GM12874 (cell line): ENCODE results near the gene SH3D19.

Experiments
- TF ChIP-seq, protein P1 (sequence below): IDR thresholded peaks from 2 replicates; pipeline ENCODE4 v1.5.1; 2011; ENCODE audit warnings: low read depth, mild to moderate bottlenecking, control low read depth, low read length, moderate library complexity; ENCODE audit not compliant: insufficient read depth

SH3D19 gene

DNA sequence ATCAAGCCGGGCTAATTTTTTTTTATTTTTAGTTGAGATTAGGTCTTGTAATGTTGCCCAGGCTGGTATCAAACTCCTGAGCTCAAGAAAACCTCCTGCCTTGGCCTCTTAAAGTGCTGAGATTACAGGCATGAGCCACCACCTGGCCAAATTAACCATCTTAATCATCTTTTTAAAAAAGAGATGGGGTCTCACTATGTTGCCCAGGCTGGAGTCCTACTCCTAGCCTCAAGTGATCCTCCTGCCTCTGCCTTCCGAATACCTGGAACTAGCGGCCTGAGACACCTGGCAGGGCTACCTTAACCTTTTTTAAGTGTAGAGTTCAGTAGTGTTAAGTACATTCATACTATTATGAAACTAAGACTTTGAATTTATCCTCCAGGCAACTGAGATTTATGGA, 227.6 kb downstream of the SH3D19 start:
- TF ChIP-seq, protein P1, sequence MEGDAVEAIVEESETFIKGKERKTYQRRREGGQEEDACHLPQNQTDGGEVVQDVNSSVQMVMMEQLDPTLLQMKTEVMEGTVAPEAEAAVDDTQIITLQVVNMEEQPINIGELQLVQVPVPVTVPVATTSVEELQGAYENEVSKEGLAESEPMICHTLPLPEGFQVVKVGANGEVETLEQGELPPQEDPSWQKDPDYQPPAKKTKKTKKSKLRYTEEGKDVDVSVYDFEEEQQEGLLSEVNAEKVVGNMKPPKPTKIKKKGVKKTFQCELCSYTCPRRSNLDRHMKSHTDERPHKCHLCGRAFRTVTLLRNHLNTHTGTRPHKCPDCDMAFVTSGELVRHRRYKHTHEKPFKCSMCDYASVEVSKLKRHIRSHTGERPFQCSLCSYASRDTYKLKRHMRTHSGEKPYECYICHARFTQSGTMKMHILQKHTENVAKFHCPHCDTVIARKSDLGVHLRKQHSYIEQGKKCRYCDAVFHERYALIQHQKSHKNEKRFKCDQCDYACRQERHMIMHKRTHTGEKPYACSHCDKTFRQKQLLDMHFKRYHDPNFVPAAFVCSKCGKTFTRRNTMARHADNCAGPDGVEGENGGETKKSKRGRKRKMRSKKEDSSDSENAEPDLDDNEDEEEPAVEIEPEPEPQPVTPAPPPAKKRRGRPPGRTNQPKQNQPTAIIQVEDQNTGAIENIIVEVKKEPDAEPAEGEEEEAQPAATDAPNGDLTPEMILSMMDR = no peak

DNA sequence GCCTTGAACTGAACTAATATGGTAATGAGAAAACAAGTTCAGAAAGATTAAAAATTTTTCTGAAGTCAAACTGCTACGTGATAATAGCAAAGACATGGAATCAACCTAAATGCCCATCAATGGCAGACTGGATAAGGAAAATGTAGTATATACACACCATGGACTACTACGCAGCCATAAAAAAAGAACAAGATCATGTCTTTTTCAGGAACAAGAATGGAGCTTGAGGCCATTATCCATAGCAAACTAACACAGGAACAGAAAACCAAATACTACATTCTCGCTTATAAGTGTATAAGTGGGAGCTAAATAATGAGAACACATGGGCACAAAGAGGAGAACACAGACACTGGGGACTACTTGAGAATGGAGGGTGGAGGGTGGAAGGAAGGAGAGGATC, 230.3 kb downstream of the SH3D19 start:
- TF ChIP-seq, protein P1 = no peak

DNA sequence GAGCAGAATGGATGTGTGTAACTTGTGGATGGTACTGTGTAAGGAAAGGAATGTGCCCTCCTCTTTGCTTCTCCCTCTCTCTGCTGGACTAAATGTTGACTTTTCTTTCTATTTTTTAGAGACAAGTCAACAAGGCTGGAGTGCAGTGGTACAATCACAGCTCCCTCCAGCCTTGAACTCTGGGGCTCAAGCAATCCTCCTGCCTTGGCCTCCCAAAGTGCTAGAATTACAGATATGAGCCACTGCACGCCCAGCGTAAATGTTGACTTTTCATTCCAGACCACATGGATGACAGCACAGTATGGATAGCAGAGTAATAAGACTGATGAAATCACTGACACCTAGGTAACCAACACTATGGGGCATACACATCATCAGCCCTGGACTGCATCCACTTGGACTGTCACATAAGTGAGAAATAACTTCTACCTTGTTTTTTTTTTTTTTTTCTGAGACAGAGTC, 231.1 kb downstream of the SH3D19 start:
- TF ChIP-seq, protein P1 = no peak

DNA sequence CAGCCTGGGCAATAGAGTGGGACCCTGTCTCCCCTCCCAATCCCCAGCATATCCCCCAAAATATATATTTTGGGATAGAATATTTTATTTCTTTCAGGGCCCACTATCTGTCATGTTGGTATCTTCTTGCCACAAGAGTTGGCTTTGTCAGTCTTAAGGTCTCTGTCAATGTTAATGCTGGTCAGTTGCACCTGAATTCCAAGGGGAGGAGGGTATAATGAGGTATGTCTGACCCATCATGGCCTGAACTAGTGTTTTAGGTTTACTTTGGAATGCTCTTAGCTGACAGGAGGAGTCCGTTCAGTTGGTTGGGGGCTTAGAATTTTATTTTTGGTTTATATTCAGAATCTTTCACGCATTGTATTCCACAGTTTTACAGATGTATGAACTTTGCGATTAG, 232.2 kb downstream of the SH3D19 start:
- TF ChIP-seq, protein P1 = no peak

DNA sequence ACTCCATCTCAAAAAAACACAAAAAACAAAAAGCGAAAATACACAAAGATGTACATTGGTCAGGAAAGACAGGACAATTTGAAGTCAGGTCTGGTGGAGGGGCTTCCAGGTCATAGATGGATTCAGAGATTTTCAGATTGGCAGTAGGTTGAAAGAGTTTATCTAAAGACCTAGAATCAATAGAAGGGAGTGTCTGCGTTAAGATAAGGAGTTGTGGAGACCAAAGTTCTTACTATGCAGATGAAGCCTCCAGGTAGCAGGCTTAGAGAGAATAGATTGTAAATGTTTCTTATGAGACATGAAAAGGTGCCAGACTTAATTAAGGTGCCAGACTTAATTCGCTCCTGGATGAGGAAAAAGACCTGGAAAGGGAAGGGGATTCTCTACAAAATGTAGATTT, 232.9 kb downstream of the SH3D19 start:
- TF ChIP-seq, protein P1 = no peak

DNA sequence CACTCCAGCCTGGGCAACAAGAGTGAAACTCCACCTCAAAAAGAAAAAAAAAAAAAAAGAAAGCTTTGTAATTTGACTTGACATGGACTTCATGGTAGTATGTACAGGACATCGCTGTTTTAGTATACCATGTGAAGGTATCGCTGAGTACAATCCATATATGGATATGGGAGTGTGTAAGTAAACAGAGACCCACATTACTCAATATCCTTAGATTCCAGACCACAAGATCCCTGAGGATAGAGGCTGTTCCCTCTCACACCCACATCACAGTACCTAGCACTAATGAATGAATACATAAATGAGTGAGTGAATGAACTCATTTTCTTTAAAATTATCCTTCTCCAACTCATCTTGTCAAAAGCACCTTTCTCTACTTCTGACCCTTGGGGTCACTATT, 234.4 kb downstream of the SH3D19 start:
- TF ChIP-seq, protein P1 = no peak

DNA sequence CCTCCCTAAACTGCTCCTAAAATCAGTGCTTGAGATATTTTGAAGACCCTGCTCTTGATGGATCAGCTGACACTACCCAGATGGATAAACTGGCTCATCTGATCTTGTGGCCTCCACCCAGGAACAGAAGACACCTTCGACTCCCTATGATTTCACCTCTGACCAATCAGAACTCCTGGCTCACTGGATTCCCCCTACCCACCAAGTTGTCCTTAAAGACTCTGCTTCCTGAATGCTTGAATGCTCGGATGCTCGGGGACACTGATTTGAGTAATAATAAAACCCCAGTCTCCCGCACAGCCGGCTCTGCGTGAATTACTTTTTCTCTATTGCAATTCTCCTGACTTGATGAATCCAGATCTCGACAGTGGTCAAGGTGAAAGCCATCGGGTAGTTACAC, 237.9 kb downstream of the SH3D19 start:
- TF ChIP-seq, protein P1 = no peak
